Esophagus mucosa (tissue), 1 donor: ENCODE data around the gene ACER3. TPM values are rescaled to one million over a fixed set of nuclear protein-coding genes. Genes with fewer than 3 reads are reported as not detected.
"Not testable (repeated sequence)": the region's sequence is repeated elsewhere in the genome, so short reads cannot be mapped to it uniquely, and the experiment has no call there.

ENCODE experiments used
- ATAC-seq: fragments of 200-7000 bp; cut with Tn5 transposase; one replicate; pipeline ENCODE4 v1.9.1; 2020
- total RNA-seq: library from RNA; stranded (reverse); gene quantifications from one replicate; pipeline ENCODE4 v1.2.4, GENCODE V29; 2023
- donor health status: DM: yes; HTN: yes; CAD: no.

The ACER3 gene
- total RNA-seq, 1 donor from 2014 or later: 26.0 TPM

DNA sequence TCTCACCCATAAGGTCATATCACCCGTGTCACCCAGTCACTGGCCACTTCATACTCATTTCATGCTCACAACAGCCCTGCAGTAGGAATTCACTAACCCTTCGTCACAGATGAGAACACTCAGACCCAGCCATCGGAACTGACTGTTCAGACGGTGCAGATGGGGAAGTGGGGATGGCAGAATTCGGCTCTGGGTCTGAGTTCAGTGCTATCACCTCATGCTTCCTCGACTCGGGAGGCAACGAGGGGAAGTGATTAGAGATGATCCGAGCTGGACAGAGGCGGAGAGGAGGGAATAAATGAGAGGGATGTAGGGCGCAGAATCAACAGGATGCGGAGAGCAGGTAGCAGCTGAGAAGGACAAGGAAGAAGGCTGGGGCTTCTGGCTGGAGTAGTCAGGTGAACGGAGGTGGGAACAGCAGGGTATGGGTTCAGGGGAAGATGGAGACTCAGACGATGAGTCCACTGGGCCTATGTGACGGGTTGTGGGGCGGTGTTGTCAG is 178.2 kb downstream of the ACER3 start:
- no peak for ATAC-seq

DNA sequence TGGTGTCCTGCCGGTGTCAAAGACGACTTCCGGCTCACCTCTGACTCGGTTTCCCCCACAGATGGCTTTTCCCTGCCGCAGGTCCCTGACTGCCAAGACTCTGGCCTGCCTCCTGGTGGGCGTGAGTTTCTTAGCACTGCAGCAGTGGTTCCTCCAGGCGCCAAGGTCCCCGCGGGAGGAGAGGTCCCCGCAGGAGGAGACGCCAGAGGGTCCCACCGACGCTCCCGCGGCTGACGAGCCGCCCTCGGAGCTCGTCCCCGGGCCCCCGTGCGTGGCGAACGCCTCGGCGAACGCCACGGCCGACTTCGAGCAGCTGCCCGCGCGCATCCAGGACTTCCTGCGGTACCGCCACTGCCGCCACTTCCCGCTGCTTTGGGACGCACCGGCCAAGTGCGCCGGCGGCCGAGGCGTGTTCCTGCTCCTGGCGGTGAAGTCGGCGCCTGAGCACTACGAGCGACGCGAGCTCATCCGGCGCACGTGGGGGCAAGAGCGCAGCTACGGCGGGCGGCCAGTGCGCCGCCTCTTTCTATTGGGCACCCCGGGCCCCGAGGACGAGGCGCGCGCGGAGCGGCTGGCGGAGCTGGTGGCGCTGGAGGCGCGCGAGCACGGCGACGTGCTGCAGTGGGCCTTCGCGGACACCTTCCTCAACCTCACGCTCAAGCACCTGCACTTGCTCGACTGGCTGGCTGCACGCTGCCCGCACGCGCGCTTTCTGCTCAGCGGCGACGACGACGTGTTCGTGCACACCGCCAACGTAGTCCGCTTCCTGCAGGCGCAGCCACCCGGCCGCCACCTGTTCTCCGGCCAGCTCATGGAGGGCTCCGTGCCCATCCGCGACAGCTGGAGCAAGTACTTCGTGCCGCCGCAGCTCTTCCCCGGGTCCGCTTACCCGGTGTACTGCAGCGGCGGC is 179.0 kb downstream of the ACER3 start:
- peak; percentile 48 for ATAC-seq

DNA sequence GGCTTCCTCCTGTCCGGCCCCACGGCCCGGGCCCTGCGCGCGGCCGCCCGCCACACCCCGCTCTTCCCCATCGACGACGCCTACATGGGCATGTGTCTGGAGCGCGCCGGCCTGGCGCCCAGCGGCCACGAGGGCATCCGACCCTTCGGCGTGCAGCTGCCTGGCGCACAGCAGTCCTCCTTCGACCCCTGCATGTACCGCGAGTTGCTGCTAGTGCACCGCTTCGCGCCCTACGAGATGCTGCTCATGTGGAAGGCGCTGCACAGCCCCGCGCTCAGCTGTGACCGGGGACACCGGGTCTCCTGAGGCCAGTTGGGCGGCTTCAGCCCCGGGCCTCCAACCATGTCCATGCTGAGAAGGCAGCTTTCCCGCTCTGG is 179.7 kb downstream of the ACER3 start:
- ATAC-seq: no peak

DNA sequence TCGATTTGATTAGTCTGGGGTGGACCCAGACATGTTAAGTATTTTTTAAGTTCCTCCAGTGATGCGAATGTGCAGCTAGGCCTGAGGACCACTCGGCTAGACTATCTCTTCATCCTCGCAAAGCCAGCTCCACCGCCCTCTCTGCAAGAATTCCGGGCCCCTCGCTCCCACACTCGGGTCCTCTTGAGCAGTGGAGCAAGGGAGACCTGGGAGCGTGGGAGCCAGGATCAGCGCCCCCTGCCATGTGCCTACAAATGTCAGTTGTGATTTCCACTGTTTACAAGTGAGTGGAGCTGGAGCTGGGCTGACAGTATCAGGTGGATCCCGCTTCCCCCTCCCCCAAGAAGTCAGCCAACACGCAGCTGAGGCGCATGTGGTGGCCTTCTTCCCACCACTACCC is 180.2 kb downstream of the ACER3 start:
- no peak for ATAC-seq

GRCh38 chr11:77042111-77042726 is 181.5 kb downstream of the ACER3 start:
- ATAC-seq: no peak

DNA sequence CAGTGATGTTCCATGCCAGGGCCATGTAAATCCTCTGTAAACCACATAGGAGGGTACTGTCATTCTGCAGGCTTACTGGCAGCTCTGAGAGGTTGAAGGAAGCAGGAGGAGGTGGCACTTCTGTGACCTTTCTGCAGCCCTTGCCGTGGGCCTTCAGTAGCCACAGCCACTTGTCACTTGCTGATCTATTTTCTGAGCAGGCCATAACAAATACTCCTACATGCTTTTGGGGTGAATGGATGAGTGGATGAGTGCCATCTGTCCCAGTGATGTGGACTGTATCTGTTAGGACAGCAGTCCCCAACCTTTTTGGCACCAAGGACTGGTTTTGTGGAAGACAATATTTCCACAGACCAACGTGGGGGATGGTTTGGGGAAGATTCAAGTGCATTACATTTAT is 183.6 kb downstream of the ACER3 start:
- no peak for ATAC-seq

DNA sequence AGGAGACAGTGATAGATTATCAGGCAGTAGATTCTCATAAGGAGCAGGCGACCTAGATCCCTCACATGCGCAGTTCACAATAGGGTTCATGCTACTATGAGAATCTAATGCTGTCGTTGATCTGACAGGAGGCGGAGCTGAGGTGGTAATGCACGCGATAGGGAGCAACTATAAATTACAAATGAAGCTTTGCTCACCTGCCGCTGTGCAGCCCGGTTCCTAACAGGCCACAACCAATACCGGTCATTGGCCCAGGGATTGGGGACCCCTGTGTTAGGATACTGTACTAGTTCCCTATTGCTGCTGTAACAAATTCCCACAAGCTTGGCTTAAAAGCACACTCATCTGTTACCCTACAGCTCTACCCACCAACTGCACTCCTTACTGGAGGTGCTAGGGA is 184.2 kb downstream of the ACER3 start:
- no peak for ATAC-seq

- ATAC-seq: peak; percentile 83
Measured at GRCh38 chr11:77046060-77046501, 185.4 kb downstream of the ACER3 start.

GRCh38 chr11:77047007-77047927 is 186.5 kb downstream of the ACER3 start:
- ATAC-seq: peak; percentile 80

DNA sequence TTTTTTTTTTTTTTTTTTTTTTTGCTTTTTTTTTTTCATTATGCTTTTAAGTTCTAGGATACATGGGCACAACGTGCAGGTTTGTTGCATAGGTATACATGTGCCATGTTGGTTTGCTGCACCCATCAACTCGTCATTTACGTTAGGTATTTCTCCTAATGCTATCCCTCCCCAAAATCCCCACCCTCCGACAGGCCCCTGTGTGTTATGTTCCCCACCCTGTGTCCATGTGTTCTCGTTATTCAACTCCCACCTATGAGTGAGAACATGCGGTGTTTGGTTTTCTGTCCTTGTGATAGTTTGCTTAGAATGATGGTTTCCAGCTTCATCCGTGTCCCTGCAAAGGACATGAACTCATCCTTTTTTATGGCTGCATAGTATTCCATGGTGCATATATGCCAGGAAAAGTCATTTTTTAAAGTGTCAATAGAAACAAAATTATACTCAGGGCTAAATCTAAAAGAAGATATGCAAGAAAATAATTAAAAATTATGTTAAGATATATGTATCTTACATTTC is 187.3 kb downstream of the ACER3 start:
- not testable (repeated sequence) for ATAC-seq

- ATAC-seq: no peak
Measured at GRCh38 chr11:77049026-77049425, 188.3 kb downstream of the ACER3 start.

- no peak for ATAC-seq
Measured at GRCh38 chr11:77051511-77051910, 190.8 kb downstream of the ACER3 start.

GRCh38 chr11:77052518-77052917 is 191.8 kb downstream of the ACER3 start:
- ATAC-seq: no peak

- no peak for ATAC-seq
Measured at GRCh38 chr11:77053217-77054015, 192.7 kb downstream of the ACER3 start.

DNA sequence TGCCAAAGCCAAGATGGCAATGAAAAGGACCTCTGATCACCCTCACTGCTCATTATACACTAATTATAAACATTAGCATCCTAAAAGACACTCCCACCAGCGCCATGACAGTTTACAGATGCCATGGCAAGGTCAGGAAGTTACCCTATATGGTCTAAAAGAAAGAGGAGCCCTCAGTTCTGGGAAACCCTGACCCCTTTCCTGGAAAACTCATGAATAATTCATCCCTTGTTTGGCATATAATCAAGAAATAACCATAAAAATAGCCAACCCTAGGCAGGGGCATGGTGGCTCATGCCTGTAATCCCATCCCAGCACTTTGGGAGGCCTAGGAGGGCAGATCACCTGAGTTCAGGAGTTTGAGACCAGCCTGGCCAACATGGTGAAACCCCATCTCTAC is 193.4 kb downstream of the ACER3 start:
- no peak for ATAC-seq

DNA sequence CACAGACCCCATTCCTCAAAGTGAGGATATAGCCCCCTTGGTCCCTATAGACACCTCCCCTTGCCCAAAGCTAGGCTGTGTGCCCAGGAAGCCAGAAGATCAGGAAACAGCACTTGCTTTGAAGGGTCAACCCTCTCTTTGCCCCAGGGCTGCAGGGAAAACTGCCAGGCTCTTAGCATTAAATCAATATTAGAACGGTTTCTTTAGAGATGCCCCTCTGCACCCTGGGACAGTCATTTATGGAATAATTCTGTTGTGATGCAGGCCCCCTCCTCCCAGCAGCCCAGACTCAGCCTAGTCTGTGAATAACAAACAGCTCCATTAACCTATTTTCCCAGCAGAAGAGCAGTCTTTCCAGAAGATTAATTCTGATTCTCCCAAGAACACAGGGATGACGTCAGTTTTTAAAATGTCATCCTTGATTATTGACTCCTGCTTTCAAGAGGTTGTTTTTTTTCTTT is 194.4 kb downstream of the ACER3 start:
- ATAC-seq: no peak

DNA sequence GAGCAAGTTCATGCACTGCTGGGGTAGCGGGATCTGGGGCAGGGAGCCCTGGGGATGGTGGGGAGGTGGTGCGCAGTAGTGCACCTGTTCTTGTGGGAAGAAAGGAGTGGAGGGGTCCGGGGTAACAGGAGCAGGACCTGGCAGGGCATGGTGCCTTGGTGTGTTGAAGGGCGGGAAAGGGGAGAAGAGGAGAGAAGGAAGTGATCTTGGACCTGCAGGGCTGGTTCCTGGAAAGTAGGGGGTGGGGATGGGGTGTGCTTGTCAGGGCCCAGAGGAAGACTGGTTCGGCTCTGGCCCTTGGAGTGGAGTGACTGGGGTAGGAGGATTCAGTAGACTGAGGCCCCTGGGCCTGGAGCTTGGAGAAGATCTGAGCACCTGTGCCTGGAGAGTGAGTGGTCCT is 195.2 kb downstream of the ACER3 start:
- ATAC-seq: no peak

DNA sequence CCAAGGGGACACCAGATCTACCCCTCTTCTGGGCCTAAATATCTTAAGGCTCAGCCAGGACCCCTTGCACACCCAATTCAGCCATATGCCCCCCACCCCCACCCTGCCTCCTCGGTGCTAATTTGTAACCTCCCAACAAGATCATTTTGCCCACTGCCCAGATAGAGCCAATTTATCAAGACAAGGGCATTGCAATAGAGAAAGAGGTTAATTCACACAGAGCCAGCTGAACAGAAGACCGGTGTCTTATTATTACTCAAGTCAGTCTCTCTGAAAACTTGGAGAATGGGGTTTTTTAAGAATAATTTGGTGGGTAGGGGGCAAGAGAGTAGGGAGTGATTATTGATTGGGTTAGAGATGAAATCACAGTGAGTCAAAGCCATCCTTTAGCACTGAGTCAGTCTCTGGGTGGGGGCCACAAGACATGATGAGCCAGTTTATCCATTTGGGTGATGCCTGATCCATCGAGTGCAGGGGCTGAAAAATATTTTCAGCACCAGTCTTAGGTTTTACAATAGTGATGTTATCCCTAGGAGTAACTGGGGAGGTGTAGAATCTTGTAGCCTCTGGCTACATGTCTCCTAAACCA is 196.2 kb downstream of the ACER3 start:
- ATAC-seq: no peak

DNA sequence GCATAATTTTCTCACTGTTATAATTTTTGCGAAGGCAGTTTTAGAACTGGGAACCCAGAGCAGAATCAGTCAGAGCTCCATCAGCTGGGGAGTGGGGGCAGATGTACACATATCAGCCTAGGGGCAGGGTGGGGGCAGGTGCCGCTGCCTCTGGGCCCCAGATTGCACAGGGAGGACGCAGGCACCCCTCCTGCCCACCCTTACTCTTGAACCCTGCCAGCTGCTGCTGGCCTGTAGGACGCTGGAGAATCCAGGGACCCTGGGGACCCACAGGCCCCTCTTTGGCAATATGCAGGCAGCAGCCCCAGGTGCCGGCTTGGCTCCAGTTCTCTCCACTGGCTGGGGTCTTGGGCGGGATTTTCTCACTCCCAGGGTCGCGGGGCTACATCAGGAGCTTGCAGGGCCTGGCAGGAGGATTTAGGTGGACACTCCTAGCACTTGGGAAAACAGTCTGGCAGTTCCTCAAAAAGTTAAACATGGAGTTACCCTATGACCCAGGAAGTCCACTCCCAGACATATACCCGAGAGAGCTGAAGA is 197.3 kb downstream of the ACER3 start:
- ATAC-seq: no peak

- ATAC-seq: no peak
Measured at GRCh38 chr11:77058900-77059299, 198.2 kb downstream of the ACER3 start.

GRCh38 chr11:77059806-77060205 is 199.1 kb downstream of the ACER3 start:
- no peak for ATAC-seq
